HG03460 (cell line): ENCODE results near the gene SLC8A2.
"Not testable (repeated sequence)": the region's sequence is repeated elsewhere in the genome, so short reads cannot be mapped to it uniquely, and the experiment has no call there.

Experiments used
- ATAC-seq: cut with Tn5 transposase; IDR thresholded peaks from one replicate; pipeline ENCODE4 v1.9.1; 2021; ENCODE audit not compliant: unreplicated experiment

Gene SLC8A2

GRCh38 chr19:47489072-47489914 lies 17.6 kb upstream of the SLC8A2 start:
- no peak for ATAC-seq

DNA sequence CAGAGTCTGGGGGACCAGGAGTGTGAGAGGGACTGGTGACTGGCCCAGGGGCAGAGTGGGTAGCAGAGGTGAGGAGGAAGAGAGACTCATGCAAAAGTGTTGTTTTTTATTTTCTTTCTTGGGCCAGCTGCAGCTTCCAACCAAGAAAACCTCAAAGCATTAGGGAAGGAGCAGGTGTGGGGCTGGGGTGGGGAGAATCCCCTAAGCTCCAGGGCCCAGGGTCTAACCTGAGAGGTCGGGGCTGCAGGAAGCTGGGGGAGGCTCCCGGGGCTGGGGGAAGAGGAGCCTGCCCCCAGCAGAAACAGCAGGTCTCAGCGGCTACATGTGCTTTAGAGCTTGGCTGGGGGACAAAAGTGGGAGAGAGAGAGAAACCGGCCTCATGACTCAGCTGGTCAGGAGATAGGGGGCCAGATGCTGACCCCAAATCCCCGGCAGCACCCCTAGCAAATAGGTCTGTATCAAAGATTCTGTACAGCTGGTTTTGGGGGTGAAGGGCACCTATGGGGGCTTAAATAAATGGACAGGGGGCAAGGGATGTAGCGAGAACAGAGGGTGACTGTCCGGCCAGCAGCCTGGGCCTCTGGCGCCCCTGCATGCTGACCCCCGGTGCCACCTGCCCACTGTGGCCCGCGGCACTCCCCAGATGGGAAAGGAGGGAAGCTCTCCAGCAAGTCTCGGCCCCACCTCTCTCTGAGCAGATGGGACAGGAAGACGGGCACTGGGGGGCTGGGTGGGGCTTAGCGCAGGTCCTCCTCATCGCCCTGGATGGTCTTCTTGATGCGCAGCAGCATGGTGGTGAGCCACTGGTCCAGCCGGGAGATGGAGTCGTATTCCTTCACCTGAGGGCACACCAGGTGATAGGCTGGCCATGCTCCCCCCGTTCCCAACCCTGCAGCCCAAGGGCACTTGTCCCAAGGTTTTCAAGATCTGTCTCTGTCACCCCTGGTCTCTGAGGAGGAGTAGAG lies 16.1 kb upstream of the SLC8A2 start:
- no peak for ATAC-seq

GRCh38 chr19:47486900-47487299 lies 15.2 kb upstream of the SLC8A2 start:
- ATAC-seq, result no peak

GRCh38 chr19:47486220-47486619 lies 14.5 kb upstream of the SLC8A2 start:
- ATAC-seq, result not testable (repeated sequence)

DNA sequence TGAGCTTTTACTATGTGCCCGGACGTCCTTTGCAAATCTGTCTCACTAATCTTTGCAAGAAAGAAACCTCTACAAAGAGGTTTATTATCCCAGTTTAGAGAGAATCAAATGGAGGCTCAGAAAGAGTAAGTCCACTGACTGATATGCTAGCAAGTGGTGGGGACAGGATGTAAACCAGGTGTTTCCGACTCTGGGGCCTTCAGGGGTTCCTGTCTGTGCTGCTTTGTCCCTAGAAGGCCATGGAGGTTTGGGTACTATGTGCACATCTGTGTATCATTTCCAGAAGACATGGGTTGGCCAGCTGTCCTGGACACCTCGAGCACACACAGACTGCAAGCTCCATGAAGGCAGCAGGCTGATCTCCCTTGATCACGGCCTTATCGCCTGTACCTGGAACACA lies 13.5 kb upstream of the SLC8A2 start:
- ATAC-seq, result no peak

DNA sequence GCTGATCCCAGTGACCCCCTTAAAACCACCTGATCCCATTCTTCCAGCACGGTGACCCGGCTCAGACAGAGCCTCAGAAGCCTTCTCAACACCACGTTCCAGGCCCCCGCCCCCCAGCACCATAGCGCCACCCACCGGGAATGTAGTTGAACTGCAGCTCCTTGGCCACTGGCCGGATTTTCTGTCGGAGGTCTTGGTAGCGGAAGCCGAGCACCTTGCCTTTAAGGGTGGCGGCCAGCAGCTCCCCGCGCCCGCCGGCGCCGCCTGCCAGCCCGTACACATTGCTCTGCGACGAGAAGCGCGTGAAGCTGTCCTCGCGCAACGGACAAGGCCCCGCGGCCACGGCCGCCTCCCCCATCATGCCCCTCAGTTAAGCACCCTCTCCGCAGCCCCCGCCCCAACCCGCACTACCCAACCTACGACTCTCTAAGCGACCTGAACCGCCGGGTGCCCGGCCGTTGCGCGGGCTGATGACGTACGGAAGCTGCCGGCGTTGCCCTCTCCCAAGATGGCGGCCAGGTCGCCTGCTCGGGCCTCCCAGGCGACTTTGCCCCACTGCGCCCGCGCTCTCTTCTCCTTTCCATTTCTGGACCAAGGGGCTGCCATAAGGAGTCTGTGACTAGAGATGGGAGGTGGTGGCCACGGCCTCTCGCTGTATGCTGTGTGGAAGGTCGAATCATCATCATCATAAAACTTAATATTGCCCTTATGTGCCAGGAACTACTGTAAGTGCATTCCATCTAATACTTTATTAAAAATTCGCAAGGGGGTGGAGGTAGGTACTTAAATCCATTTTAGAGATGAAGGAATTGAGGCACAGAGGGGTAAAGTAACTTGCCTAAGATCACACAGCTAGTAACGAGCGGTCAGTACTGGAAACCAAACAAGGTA lies 12.4 kb upstream of the SLC8A2 start, which contains the start of gene KPTN:
TSS of gene KPTN (minus strand) at position 420 of the 891 bp plus-strand sequence. CDS start at position 361, 59 bp downstream.
- ATAC-seq, result peak; percentile 65

DNA sequence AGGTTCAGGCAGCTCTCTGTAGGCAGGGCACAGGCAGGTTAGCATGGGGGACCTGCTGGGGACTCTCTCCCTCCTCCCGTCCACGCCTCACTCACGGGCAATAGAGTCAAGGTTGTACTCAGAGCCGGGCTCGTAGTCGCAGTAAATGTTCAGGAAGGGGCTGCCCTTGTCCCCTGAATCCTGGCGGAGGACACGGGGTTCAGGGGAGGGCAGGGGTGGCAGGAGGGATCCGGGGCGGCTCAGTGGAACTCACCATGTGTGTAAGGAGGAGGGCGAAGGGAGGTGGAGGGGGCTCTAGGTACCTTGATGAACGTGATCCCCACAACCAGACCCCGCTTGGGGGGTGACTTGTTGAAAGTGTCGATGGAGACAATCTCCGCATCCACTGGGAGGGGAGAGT lies 11.5 kb upstream of the SLC8A2 start:
- no peak for ATAC-seq

DNA sequence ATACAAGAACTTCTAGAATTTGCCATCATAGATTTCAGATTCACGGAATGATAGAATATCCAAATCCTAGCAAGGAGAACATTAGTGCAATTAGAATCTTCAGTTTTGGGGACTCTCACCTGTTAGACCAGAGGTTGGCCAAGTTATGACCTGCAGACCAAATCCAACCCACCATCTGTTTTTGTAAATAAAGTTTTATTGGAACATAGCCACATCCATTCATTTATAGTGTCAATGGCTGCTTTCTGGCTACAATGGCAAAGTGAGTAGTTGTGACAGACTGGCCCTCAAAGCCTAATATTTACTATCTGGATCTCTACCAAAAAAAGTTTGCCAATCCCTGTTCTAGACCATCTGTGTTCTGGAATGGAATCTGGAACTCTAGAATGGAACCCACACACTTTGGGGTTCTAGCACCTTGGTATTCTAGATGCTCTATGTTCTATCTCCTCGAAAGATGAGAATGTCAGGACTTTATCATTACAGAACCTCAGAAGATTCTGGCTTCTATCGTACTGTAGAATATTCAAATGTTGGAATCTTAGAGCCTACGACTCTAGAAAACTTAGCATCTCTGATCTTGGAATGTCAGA lies 9.9 kb upstream of the SLC8A2 start:
- no peak for ATAC-seq

DNA sequence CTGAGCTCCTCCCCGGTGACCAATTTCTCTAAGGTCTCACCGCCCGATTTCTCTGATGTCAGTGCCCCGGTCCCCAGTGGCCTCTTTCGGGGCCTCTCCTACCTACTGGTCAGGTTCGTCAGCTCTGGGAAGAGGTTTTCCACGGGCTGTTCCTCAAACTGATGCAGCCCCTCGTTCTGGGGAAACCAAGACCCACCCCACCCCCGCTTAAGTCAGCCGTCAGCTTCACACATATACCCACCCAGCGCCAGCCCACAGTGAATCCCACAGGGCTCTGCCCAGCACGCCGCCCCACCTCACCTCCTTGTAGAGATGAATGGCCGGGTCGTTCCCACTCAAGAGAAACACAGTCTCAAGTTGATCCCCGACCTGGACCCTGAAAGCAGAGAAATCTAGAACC lies 9.0 kb upstream of the SLC8A2 start:
- ATAC-seq, result no peak

- ATAC-seq, result no peak
Observed at GRCh38 chr19:47479701-47480503, 8.2 kb upstream of the SLC8A2 start.

DNA sequence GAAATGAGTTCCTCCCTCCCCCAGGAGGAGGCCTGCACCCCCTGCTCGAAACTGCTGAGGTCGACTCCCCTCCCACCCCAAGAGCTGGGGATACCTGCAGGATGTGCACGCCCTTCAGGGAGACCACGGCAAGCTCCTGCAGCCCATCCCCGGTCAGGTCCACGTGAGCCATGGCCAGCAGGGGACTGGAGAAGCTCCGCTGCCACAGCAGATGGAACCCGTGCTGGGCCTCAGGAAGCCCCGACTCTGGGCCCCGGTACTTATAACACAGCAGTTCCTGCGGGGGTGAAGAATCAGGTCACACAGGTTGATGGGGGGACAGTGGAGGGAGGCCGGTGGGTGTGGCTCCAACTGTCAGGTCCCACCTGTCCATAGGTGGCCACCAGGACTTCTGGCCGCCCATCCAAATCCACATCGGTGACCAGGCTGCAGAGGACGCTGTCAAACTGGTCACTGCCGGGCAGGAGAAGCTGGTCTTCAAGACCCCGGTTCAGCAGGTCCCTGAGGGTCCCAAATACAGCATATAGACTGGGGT lies 4.8 kb upstream of the SLC8A2 start:
- ATAC-seq, result no peak

- no peak for ATAC-seq
Observed at GRCh38 chr19:47475465-47475864, 3.8 kb upstream of the SLC8A2 start.

DNA sequence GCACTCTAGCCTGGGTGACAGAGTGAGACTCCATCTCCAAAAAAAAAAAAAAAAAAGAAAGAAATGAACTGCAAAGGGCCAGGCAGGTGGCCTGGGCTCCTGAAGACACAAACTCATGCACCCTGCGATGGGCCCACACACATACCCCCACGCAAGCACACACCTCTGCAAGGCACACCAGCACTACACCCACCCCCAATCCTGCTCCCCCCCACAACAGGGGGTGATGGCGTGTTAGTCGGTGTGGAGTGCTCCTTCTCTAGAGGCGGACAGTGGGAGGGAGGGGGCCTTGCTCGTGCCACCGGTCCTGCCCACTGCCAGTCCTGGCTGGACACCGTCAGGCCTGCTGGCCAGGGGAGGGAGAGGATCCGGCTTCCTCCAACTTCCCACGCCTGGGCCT lies 1.6 kb upstream of the SLC8A2 start:
- ATAC-seq, result no peak

DNA sequence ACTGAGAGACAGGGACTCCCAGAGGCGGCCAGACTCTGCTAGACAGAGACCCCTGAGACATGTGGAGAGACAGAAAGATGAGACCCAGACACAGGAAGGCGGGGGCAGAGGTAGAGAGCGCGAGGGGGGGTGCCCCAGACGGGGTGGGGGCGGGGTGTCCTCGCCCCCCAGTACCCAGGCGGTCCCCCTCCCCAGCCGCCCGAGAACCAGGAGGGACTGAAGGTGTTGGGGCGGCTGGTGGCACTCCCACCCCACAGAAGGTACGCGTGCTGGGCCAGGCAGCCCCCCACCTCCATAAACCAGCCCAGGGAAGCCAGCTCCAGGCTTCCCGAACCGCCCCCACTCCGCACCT lies 336 bp downstream of the SLC8A2 start:
- ATAC-seq, result no peak

- no peak for ATAC-seq
Observed at GRCh38 chr19:47470447-47471195, 1.1 kb downstream of the SLC8A2 start.

DNA sequence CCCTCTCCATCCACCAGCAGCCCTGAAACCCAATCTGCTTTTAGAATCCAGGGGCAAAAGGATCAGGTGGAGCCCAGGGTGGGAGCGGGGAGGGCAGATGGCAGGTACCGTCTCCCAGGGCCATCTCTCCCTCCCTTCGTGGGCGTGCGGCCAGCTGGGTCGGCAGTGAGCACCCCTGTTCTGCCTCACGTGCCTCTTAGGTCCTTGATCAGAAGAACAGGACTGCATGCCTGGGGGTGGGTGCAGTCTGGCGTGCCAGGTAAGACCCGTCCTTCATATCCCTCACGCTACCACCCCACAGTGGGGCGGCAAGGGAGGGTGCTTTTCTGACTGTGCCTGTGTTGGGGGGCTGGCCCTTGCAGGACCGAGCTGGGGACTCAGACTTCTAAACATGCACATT lies 2.0 kb downstream of the SLC8A2 start:
- no peak for ATAC-seq

DNA sequence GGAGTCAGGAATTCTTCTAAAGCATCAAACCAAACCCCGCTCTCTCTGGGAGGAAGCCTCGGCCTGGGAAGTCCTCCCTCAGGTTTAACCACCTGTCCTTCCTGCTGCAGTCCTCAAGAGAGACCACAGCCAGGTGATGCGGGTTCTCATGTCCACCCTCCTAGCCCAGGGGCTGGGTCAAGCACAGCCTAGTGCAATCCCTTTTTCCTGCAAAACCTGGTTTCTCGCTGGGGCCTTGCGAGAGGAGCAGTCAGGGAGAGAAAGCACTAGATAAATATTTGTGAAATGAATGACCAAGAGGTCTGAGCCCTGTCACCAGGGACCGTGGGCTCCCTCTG lies 2.4 kb downstream of the SLC8A2 start:
- ATAC-seq, result no peak

- ATAC-seq, result no peak
Observed at GRCh38 chr19:47467914-47468313, 3.8 kb downstream of the SLC8A2 start.

DNA sequence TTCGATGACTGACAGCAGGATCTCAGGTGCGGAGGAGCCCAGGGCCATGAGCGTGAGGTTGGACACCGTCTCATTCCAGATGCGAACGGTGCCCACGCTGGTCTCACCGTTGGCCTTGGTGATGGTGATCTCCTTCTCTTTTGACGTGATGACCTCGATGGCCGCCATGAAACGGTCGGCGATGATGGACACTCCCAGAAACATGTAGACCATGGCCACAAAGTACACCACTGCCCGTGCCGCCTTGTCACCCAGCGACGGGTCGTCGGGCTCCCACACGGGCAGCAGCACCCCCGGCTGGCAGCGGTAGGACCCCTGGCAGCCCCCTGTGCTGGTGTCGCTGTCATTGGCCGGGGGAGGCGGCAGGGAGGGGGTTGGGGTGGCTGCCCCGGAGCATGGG lies 5.7 kb downstream of the SLC8A2 start:
- ATAC-seq, result no peak
